Neural progenitor cell (in vitro differentiated cells): ENCODE data around the gene BEND3.

Source experiments
- CTCF ChIP-seq: fragments of 200-600 bp; sonication (generic); IDR thresholded peaks from 2 replicates; pipeline ENCODE4 v1.5.1; 2017; ENCODE audit warnings: antibody characterized with exemption, mild to moderate bottlenecking
- EZH2 ChIP-seq: fragments of 200-600 bp; sonication (generic); IDR thresholded peaks from 2 replicates; pipeline ENCODE4 v1.6.1; 2017; ENCODE audit warnings: antibody characterized with exemption, mild to moderate bottlenecking, moderate library complexity
- EZH2phosphoT487 ChIP-seq: fragments of 200-600 bp; sonication (generic); IDR thresholded peaks from 2 replicates; pipeline ENCODE4 v1.6.1; 2017; ENCODE audit warnings: antibody characterized with exemption

GRCh38 chr6:107105511-107106116, 9.7 kb downstream of the BEND3 start:
- TF ChIP-seq CTCF, result no peak
- TF ChIP-seq EZH2, result no peak
- no peak for TF ChIP-seq EZH2phosphoT487
